HepG2 (cell line): ENCODE measurements around the gene GRIK3. TPM values are rescaled to one million over a fixed set of nuclear protein-coding genes. Genes with fewer than 3 reads are reported as not detected.

ENCODE experiments used
- ATAC-seq: fragments of 200-7000 bp; cut with Tn5 transposase; 3 replicates; pipeline ENCODE4 v1.9.1; 2020; ENCODE audit warnings: mild to moderate bottlenecking, moderate library complexity
- BruUV-seq: library from RNA; stranded (reverse); fragments of 400-500 nt; replicated peaks from 2 replicates; lab custom pipeline; 2021; lab: Mats Ljungman, UMichigan
- CTCF ChIA-PET: fragments of 300-600 bp; formaldehyde crosslinking; extraction: SDS; loops from one replicate; lab custom pipeline; 2021; ENCODE audit warnings: low total read pairs, inconsistent platforms, low intra/inter-chr PET ratio; lab: Yijun Ruan, JAX
- POLR2A ChIA-PET: fragments of 350-600 bp; sonication (Branson Sonifier 250); formaldehyde crosslinking; loops from one replicate; lab custom pipeline; 2020; ENCODE audit warnings: antibody characterized with exemption, inconsistent platforms; lab: Yijun Ruan, JAX
- DNase-seq: peaks from one replicate; pipeline ENCODE4 v3.0.0-alpha.2; 2015; ENCODE audit warnings: low spot score
- FAIRE-seq: peaks from 3 replicates; lab custom pipeline; 2011; peaks lifted over from hg19 to GRCh38; lab: Jason Lieb, UNC
- H2AFZ ChIP-seq: one replicate; pipeline ENCODE4 v1.6.1; 2011; ENCODE audit warnings: low read length, inconsistent platforms
- H3K27ac ChIP-seq: fragments of 300-600 bp; 3 replicates; pipeline ENCODE4 v1.8.0; 2011; ENCODE audit warnings: mixed run types, mild to moderate bottlenecking, mixed read lengths, low read length, inconsistent platforms; ENCODE audit not compliant: insufficient read depth; ENCODE audit errors: extremely low read length
- H3K27me3 ChIP-seq, 2 experiments: fragments of 200-600 bp in 1 of 2; 2 replicates in 1 of 2; 3 replicates in 1 of 2; pipeline versions ENCODE4 v1.6.0 to v1.8.0; 2011; ENCODE audit warnings: low read length in 2 of 2, mild to moderate bottlenecking in 2 of 2, moderate library complexity in 2 of 2, inconsistent platforms in 1 of 2; ENCODE audit not compliant: insufficient read depth in 2 of 2, control insufficient read depth in 1 of 2
- H3K36me3 ChIP-seq, 2 experiments: fragments of 200-600 bp in 1 of 2; replicated peaks in 1 of 2; 2 replicates in 1 of 2; 3 replicates in 1 of 2; pipeline versions ENCODE4 v1.5.1 to v1.8.0; 2011; ENCODE audit warnings: low read length in 2 of 2, inconsistent platforms in 1 of 2; ENCODE audit not compliant: insufficient read depth in 2 of 2, control insufficient read depth in 1 of 2
- H3K4me1 ChIP-seq: 2 replicates; pipeline ENCODE4 v1.5.1; 2012; ENCODE audit warnings: low read length, inconsistent platforms; ENCODE audit not compliant: insufficient read depth
- H3K4me2 ChIP-seq: 2 replicates; pipeline ENCODE4 v1.6.0; 2011; ENCODE audit warnings: low read depth, low read length, inconsistent platforms
- H3K4me3 ChIP-seq, 3 experiments: fragments of 200-600 bp in 1 of 3; sonication (generic), shearing (Covaris generic) in 1 of 3; replicated peaks in 1 of 3; 2 replicates each; pipeline ENCODE4 v1.5.1; 2011 to 2016; ENCODE audit warnings: low read length in 3 of 3, inconsistent platforms in 2 of 3, low read depth in 2 of 3, mild to moderate bottlenecking in 2 of 3, control low read depth in 1 of 3, mixed read lengths in 1 of 3; ENCODE audit not compliant: insufficient read depth in 1 of 3
- H3K79me2 ChIP-seq: one replicate; pipeline ENCODE4 v1.6.1; 2011; ENCODE audit warnings: low read length, inconsistent platforms; ENCODE audit not compliant: insufficient read depth
- H3K9ac ChIP-seq: 2 replicates; pipeline ENCODE4 v1.6.0; 2011; ENCODE audit warnings: mild to moderate bottlenecking, low read depth, low read length, inconsistent platforms; ENCODE audit not compliant: insufficient read depth
- H3K9me3 ChIP-seq: 2 replicates; pipeline ENCODE4 v1.5.1; 2012; ENCODE audit warnings: mild to moderate bottlenecking, low read length
- H4K20me1 ChIP-seq: 2 replicates; pipeline ENCODE4 v1.6.0; 2011; ENCODE audit warnings: inconsistent platforms, mild to moderate bottlenecking, low read length, moderate library complexity; ENCODE audit not compliant: insufficient read depth
- GATAD1 ChIP-seq: IDR thresholded peaks from 2 replicates; pipeline ENCODE4 v1.6.1; 2016; ENCODE audit warnings: missing genetic modification reagents, missing compliant biosample characterization
- MNT ChIP-seq: fragments of 450-650 bp; IDR thresholded peaks from 2 replicates; pipeline ENCODE4 v1.6.1; 2016
- NFAT5 ChIP-seq: sonication (generic); formaldehyde crosslinking; IDR thresholded peaks from 2 replicates; pipeline ENCODE4 v1.4.0; 2020; ENCODE audit warnings: missing genetic modification reagents
- RORA ChIP-seq: sonication (generic); formaldehyde crosslinking; IDR thresholded peaks from 2 replicates; pipeline ENCODE4 v1.5.0; 2020; ENCODE audit warnings: mild to moderate bottlenecking, missing genetic modification reagents, moderate library complexity
- SIX1 ChIP-seq: sonication (generic); formaldehyde crosslinking; IDR thresholded peaks from 2 replicates; pipeline ENCODE4 v1.4.0; 2020; ENCODE audit warnings: missing genetic modification reagents, borderline replicate concordance
- ZHX1 ChIP-seq: sonication (generic); formaldehyde crosslinking; IDR thresholded peaks from 2 replicates; pipeline ENCODE4 v1.8.1; 2022; ENCODE audit warnings: low read depth, mild to moderate bottlenecking, missing genetic modification reagents
- ZNF234 ChIP-seq: sonication (generic); formaldehyde crosslinking; conservative IDR thresholded peaks from 2 replicates; pipeline ENCODE4 v1.5.1; 2020; ENCODE audit warnings: mild to moderate bottlenecking, missing genetic modification reagents
- ZNF484 ChIP-seq: sonication (generic); formaldehyde crosslinking; IDR thresholded peaks from 2 replicates; pipeline ENCODE4 v1.5.1; 2020; ENCODE audit warnings: mild to moderate bottlenecking, low read depth, missing genetic modification reagents, borderline replicate concordance
- ZNF761 ChIP-seq: sonication (generic); formaldehyde crosslinking; conservative IDR thresholded peaks from 2 replicates; pipeline ENCODE4 v1.4.0; 2020; ENCODE audit warnings: mild to moderate bottlenecking, missing genetic modification reagents
- ZNF790 ChIP-seq: sonication (generic); formaldehyde crosslinking; IDR thresholded peaks from 2 replicates; pipeline ENCODE4 v1.8.0; 2022; ENCODE audit warnings: missing genetic modification reagents, mild to moderate bottlenecking, borderline replicate concordance
- WGBS: methylation state at CpG from one replicate; pipeline ENCODE4 v1.1.6; 2017; ENCODE audit warnings: low lambda C conversion rate; 5-methylcytosine and 5-hydroxymethylcytosine counted together
- in situ Hi-C: cut with HindIII; loops from 2 replicates; pipeline ENCODE4 v1.10.0; 2017; ENCODE audit warnings: low pct_unique_long_range_greater_than_20kb; ENCODE audit not compliant: extremely low pct_ligation_motif_present
- intact Hi-C: fragments of 100-400 bp; cut with micrococcal nuclease; formaldehyde crosslinking; loops from one replicate; pipeline ENCODE4 v1.10.0; 2022; ENCODE audit not compliant: unreplicated experiment
- polyA plus RNA-seq, 8 experiments: library from polyadenylated mRNA; depleted of rRNA in 3 of 8; stranded (reverse) in 7 of 8; unstranded in 1 of 8; fragments of >200 nt; fragmentation: Illumina TruSeq in 4 of 8; extraction: Trizol in 4 of 8; gene quantifications; 2 replicates each; pipeline versions ENCODE4 v1.2.1 to v1.2.3, GENCODE V29; 2011 to 2016; ENCODE audit warnings: low read depth in 4 of 8, missing spikeins in 1 of 8, mixed read lengths in 1 of 8; ENCODE audit not compliant: insufficient read depth in 1 of 8
- total RNA-seq, 5 experiments: library from RNA; depleted of rRNA; stranded (reverse); fragments of >200 nt; fragmentation: Illumina TruSeq; extraction: Trizol; gene quantifications; 2 replicates each; pipeline ENCODE4 v1.2.3, GENCODE V29; 2016; ENCODE audit warnings: low read depth in 1 of 5

GRIK3 gene
- total and polyA plus RNA-seq, 2 of the 13 experiments (the other 11 are each of a cell fraction or from before 2014, with no cell fraction given): not detected

- H3K79me2 ChIP-seq: no peaks in the 10 kb centered on the region
- no peak overlapping the region for H2AFZ ChIP-seq
- H3K4me2 ChIP-seq: no peak overlapping the region
- in situ Hi-C loops: no loop called here
- TF ChIP-seq ZNF484 (CRISPR knock-in tag) (no peak), ZHX1 (CRISPR knock-in tag) (no peak), ZNF761 (CRISPR knock-in tag) (no peak), RORA (CRISPR knock-in tag) (no peak), SIX1 (CRISPR knock-in tag) (no peak), NFAT5 (CRISPR knock-in tag) (no peak), ZNF790 (CRISPR knock-in tag) (no peak), GATAD1 (CRISPR knock-in tag) (no peak), MNT (no peak), ZNF234 (CRISPR knock-in tag) (no peak)
- CTCF ChIA-PET: no interaction called here
- FAIRE-seq: no peak
- no peak overlapping the region for H3K27ac ChIP-seq
- 0% methylated on average over 2 of the region's 2 CpGs for WGBS
- BruUV-seq: no TSS peak
- POLR2A ChIA-PET: no interaction called here
- no peaks in the 10 kb centered on the region for H3K36me3 ChIP-seq
- no peak for ATAC-seq
- DNase-seq: no peak
- H3K27me3 ChIP-seq: peaks cover 9 to 31% of the 10 kb centered on the region in 2 experiments; a peak in 3 of 5 replicates
- no peaks in the 10 kb centered on the region for H3K9me3 ChIP-seq
- no peaks in the 10 kb centered on the region for H4K20me1 ChIP-seq
- no peaks in the 10 kb centered on the region for H3K4me1 ChIP-seq
- no peak overlapping the region for H3K4me3 ChIP-seq
- no peak overlapping the region for H3K9ac ChIP-seq
- intact Hi-C loops: no loop called here
Observed at GRCh38 chr1:36775716-36776115, 258.6 kb downstream of the GRIK3 start.
